ENCODE data around the gene OR4F15.

DNA sequence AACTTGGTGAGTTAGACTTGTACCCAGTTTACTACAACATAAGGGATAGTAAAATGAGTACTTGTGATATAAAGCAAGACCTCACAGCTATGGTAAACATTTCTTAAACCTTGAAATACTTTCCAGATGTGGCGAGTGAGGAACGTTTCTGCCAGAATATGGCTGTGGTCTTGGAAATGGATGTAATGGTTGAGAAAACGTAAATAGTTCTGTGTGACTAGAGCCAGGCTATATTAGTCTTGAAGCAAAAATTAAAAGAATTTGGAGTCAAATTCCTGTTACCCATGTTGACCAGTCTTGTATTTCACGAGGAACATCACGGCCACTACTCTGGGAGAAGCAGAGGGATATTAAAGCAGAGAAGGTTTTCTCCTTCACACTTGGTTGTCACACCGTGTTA is 15.3 kb downstream of the OR4F15 start:
- TF ChIP-seq, protein P1, sequence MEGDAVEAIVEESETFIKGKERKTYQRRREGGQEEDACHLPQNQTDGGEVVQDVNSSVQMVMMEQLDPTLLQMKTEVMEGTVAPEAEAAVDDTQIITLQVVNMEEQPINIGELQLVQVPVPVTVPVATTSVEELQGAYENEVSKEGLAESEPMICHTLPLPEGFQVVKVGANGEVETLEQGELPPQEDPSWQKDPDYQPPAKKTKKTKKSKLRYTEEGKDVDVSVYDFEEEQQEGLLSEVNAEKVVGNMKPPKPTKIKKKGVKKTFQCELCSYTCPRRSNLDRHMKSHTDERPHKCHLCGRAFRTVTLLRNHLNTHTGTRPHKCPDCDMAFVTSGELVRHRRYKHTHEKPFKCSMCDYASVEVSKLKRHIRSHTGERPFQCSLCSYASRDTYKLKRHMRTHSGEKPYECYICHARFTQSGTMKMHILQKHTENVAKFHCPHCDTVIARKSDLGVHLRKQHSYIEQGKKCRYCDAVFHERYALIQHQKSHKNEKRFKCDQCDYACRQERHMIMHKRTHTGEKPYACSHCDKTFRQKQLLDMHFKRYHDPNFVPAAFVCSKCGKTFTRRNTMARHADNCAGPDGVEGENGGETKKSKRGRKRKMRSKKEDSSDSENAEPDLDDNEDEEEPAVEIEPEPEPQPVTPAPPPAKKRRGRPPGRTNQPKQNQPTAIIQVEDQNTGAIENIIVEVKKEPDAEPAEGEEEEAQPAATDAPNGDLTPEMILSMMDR (optimal IDR thresholded peaks at IDR 0.05 in 1 of 3, IDR thresholded peaks at IDR 0.05 in 1 of 3, conservative IDR thresholded peaks at IDR 0.05 in 1 of 3; ENCODE audit: extremely low read depth in 1 of 3, insufficient read depth in 2 of 3, low read length in 3 of 3) = no peak
- no peak for TF ChIP-seq EZH2 (IDR thresholded peaks at IDR 0.05; ENCODE audit: low read length)

All from keratinocyte (primary cell).